Stimulated activated CD4-positive, alpha-beta T cell treated with anti-CD3 and anti-CD28 coated beads, Interleukin-2, amount 100 ng/mL, for 4 hours (primary cell): ENCODE measurements around the gene SNCAIP.

Source experiments
- DNase-seq: peaks from one replicate; pipeline ENCODE4 v3.0.0-alpha.2; 2020; ENCODE audit warnings: low read depth

Gene SNCAIP

GRCh38 chr5:122311961-122312590 is at the start of gene SNCAIP:
Gene SNCAIP, plus strand, starts transcription at chr5:122312237. Its CDS starts 78,898 bp downstream, at chr5:122391135.
- no peak for DNase-seq

GRCh38 chr5:122263352-122264030 is 48.5 kb upstream of the SNCAIP start:
- no peak for DNase-seq

- no peak for DNase-seq
These were observed 47.4 kb upstream of the SNCAIP start for GRCh38 chr5:122264610-122265009.

GRCh38 chr5:122267185-122267584 is 44.9 kb upstream of the SNCAIP start:
- no peak for DNase-seq

- DNase-seq: no peak
These were observed 38.3 kb upstream of the SNCAIP start for GRCh38 chr5:122273696-122274095.

- DNase-seq: no peak
These were observed 28.4 kb upstream of the SNCAIP start for GRCh38 chr5:122283592-122283991.

- DNase-seq: no peak
These were observed 25.5 kb upstream of the SNCAIP start for GRCh38 chr5:122286541-122286940.

GRCh38 chr5:122287101-122287500 is 24.9 kb upstream of the SNCAIP start:
- no peak for DNase-seq

- no peak for DNase-seq
These were observed 20.8 kb upstream of the SNCAIP start for GRCh38 chr5:122291000-122291901.

GRCh38 chr5:122292332-122292731 is 19.7 kb upstream of the SNCAIP start:
- DNase-seq: no peak

GRCh38 chr5:122295138-122295537 is 16.9 kb upstream of the SNCAIP start:
- no peak for DNase-seq

- DNase-seq: no peak
These were observed 15.2 kb upstream of the SNCAIP start for GRCh38 chr5:122296871-122297270.

- DNase-seq: no peak
These were observed 14.3 kb upstream of the SNCAIP start for GRCh38 chr5:122297587-122298298.

- no peak for DNase-seq
These were observed 11.7 kb upstream of the SNCAIP start for GRCh38 chr5:122300374-122300773.

GRCh38 chr5:122301016-122301415 is 11.0 kb upstream of the SNCAIP start:
- DNase-seq: no peak

GRCh38 chr5:122304471-122305215 is 7.4 kb upstream of the SNCAIP start:
- no peak for DNase-seq

GRCh38 chr5:122306461-122306860 is 5.6 kb upstream of the SNCAIP start:
- no peak for DNase-seq

GRCh38 chr5:122310889-122311288 is 1.1 kb upstream of the SNCAIP start:
- no peak for DNase-seq

- DNase-seq: no peak
These were observed 508 bp upstream of the SNCAIP start for GRCh38 chr5:122311497-122311960.

- no peak for DNase-seq
These were observed 762 bp downstream of the SNCAIP start for GRCh38 chr5:122312591-122313406.
